Measurements from ENCODE around the gene PRDM7. TPM values are rescaled to one million over a fixed set of nuclear protein-coding genes. Genes with fewer than 3 reads are reported as not detected.

PRDM7 gene
- total and polyA plus RNA-seq, 7 donors, result not detected

DNA sequence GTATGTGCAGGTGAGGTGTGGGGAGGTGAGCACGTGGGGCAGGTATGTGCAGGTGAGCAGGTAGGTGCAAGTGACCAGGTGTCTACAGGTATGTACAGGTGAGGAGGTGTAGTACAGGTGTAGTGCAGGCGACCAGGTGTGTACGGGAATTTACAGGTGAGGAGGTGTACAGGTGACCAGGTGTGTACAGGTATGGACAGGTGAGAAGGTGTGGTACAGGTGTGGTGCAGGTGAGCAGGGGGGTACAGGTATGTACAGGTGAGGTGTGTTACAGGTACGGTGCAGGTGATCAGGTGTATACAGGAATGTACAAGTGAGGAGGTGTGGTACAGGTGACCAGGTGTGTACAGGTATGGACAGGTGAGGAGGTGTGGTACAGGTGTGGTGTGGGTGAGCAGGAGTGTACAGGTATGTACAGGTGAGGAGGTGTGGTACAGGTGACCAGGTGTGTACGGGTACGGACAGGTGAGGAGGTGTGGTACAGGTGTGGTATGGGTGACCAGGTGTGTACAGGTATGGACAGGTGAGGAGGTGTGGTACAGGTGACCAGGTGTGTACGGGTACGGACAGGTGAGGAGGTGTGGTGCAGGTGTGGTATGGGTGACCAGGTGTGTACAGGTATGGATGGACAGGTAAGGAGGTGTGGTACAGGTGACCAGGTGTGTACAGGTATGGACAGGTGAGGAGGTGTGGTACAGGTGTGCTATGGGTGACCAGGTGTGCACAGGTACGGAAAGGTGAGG lies 45.0 kb downstream of the PRDM7 start:
- DNase-seq, result no peak
- 79 to 85% methylated on average over 9 of the region's 9 CpGs for WGBS, 2 donors
- TF ChIP-seq POLR2A (IDR thresholded peaks at IDR 0.05) (no peak), EP300 (IDR thresholded peaks at IDR 0.05) (no peak)
- TF ChIP-seq, protein P1, sequence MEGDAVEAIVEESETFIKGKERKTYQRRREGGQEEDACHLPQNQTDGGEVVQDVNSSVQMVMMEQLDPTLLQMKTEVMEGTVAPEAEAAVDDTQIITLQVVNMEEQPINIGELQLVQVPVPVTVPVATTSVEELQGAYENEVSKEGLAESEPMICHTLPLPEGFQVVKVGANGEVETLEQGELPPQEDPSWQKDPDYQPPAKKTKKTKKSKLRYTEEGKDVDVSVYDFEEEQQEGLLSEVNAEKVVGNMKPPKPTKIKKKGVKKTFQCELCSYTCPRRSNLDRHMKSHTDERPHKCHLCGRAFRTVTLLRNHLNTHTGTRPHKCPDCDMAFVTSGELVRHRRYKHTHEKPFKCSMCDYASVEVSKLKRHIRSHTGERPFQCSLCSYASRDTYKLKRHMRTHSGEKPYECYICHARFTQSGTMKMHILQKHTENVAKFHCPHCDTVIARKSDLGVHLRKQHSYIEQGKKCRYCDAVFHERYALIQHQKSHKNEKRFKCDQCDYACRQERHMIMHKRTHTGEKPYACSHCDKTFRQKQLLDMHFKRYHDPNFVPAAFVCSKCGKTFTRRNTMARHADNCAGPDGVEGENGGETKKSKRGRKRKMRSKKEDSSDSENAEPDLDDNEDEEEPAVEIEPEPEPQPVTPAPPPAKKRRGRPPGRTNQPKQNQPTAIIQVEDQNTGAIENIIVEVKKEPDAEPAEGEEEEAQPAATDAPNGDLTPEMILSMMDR (IDR thresholded peaks at IDR 0.05), result peak in 2 of 4 experiments; percentile 10 to 14
- peaks cover 0 to 36% (median 9%) of the 10 kb centered on the region in 4 donors for H3K36me3 ChIP-seq
- no peaks in the 10 kb centered on the region for H3K9me3 ChIP-seq
- H3K4me1 ChIP-seq, result no peaks in the 10 kb centered on the region
- no peak overlapping the region for H3K4me3 ChIP-seq
- H3K27me3 ChIP-seq, result peaks cover 0 to 5% (median 0%) of the 10 kb centered on the region in 3 donors
- intact Hi-C loops (cut with DNase I), result no loop called here
- H3K27ac ChIP-seq, result peak overlapping the region in 1 of 4 donors; percentile 46

DNA sequence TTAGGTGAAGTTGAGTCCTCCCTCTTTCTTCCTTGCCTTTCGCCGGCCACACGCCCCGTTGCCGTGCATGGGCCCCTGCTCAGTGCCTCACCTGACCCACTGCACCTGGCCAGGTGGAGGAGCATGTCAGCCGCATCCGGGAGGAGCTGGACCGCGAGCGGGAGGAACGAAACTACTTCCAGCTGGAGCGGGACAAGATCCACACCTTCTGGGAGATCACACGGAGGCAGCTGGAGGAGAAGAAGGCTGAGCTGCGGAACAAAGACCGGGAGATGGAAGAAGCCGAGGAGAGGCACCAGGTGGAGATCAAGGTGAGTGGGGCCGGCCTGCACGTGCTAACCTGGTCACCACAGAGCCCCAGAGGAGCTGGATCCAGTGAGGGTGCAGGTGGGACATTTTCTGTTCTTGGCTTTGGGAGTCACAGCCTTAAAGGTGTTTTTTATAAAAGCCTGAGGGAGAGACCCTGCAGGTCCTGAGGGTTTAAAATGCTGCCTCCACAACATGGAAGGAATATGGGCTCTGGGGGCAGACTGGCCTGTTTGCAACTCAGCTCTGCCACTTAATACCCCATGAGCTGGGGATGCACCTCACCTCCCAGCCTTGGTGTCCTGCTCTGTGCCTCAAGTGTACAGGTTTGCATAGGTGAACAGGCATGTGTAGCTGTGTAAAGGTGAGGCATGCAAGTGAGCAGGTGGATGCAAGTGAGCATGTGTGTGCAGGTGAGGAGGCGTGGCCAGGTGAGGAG lies 45.8 kb downstream of the PRDM7 start:
- H3K36me3 ChIP-seq, result peaks cover 0 to 28% (median 4%) of the 10 kb centered on the region in 4 donors
- H3K27ac ChIP-seq, result no peak overlapping the region
- H3K27me3 ChIP-seq, result peaks cover 0 to 5% (median 0%) of the 10 kb centered on the region in 3 donors
- H3K4me1 ChIP-seq, result no peaks in the 10 kb centered on the region
- intact Hi-C loops (cut with DNase I), result no loop called here
- H3K4me3 ChIP-seq, result no peak overlapping the region
- 90 to 93% methylated on average over 19 of the region's 19 CpGs for WGBS, 2 donors
- no peaks in the 10 kb centered on the region for H3K9me3 ChIP-seq
- TF ChIP-seq, protein P1 (IDR thresholded peaks at IDR 0.05), result no peak
- no peak for TF ChIP-seq POLR2A (IDR thresholded peaks at IDR 0.05)
- no peak for TF ChIP-seq POLR2AphosphoS5 (IDR thresholded peaks at IDR 0.05)
- TF ChIP-seq EP300 (IDR thresholded peaks at IDR 0.05), result no peak
- no peak for DNase-seq

DNA sequence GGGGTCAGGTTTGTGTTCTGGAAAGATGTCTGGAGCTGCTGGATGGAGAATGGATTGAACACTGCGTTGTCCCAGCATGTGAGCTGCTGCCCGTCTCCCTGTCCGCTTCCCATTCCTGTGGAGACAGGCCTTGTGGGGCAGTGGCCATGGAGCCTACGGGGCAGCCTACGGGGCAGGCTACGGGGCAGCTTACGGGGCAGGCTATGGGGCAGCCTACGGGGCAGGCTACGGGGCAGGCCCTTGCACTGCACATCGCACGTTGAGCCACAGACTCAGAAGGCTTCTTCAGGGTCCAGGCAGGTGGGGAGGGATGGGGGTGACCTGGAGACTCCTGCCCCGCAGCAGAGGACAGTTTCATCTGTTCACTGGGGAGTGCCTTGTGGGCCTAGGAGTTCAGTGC lies 48.1 kb downstream of the PRDM7 start:
- TF ChIP-seq POLR2A (IDR thresholded peaks at IDR 0.05), result no peak
- TF ChIP-seq, protein P1 (IDR thresholded peaks at IDR 0.05), result no peak
- no peak for TF ChIP-seq EP300 (IDR thresholded peaks at IDR 0.05)
- TF ChIP-seq POLR2AphosphoS5 (IDR thresholded peaks at IDR 0.05), result no peak
- no peak for DNase-seq
- peaks cover 0 to 5% (median 0%) of the 10 kb centered on the region in 3 donors for H3K27me3 ChIP-seq
- WGBS, 2 donors, result 90 to 92% methylated on average over 12 of the region's 12 CpGs
- intact Hi-C loops (cut with DNase I), result no loop called here
- H3K4me1 ChIP-seq, result no peaks in the 10 kb centered on the region
- no peaks in the 10 kb centered on the region for H3K9me3 ChIP-seq
- H3K4me3 ChIP-seq, result no peak overlapping the region
- no peak overlapping the region for H3K27ac ChIP-seq
- peaks cover 0 to 16% (median 0%) of the 10 kb centered on the region in 4 donors for H3K36me3 ChIP-seq

DNA sequence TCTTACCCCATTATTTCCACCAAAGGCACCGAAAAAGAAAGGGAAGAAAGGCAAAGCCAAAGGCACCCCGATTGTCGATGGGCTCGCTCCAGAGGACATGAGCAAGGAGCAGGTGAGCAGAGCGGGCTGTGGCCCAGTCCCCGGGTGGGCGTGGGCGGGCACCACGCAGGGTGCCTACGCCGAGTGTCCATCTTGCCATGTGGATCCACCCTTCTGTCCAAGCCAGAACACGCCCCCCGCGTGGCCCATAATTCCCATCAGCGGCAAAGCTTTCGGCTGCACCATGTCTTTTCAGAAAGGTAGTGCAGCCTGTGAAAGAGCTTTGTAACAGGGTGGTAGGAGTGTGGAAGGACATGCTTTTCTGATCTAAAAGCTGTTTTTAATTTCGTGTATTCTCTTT lies 49.5 kb downstream of the PRDM7 start:
- TF ChIP-seq POLR2AphosphoS5 (IDR thresholded peaks at IDR 0.05), result no peak
- TF ChIP-seq POLR2A (IDR thresholded peaks at IDR 0.05), result no peak
- TF ChIP-seq EP300 (IDR thresholded peaks at IDR 0.05), result no peak
- TF ChIP-seq, protein P1 (IDR thresholded peaks at IDR 0.05), result no peak
- intact Hi-C loops (cut with DNase I), result no loop called here

More for the DNA sequence above, 49.5 kb downstream of the PRDM7 start:
- Histone ChIP-seq H3K27ac (no peak overlapping the region), H3K9me3 (no peaks in the 10 kb centered on the region), H3K4me3 (no peak overlapping the region), H3K27me3 (peaks cover 0 to 5% (median 0%) of the 10 kb centered on the region in 3 donors), H3K4me1 (peaks cover 0 to 8% (median 7%) of the 10 kb centered on the region in 4 donors), H3K36me3 (peaks cover 0 to 16% (median 0%) of the 10 kb centered on the region in 4 donors)
- no peak for DNase-seq
- WGBS, 2 donors, result 92 to 95% methylated on average over 17 of the region's 17 CpGs
